ENCODE results near the gene HBG1. TPM values are rescaled to one million over a fixed set of nuclear protein-coding genes. Genes with fewer than 3 reads are reported as not detected.

HBG1 gene
- total RNA-seq, 2 donors from 2014 or later = 5.7 TPM; not detected in 1

GRCh38 chr11:5247472-5248192, 2.0 kb downstream of the HBG1 start:
- Histone ChIP-seq H3K9me3 (no peaks in the 10 kb centered on the region), H3K27ac (no peak overlapping the region), H3K9ac (ENCODE audit: low read depth in 2 of 2, low read length in 2 of 2) (no peak overlapping the region), H3K27me3 (no peaks in the 10 kb centered on the region), H3K36me3 (no peaks in the 10 kb centered on the region), H3K4me1 (no peaks in the 10 kb centered on the region), H3K4me3 (no peak overlapping the region)
- TF ChIP-seq, protein P1, sequence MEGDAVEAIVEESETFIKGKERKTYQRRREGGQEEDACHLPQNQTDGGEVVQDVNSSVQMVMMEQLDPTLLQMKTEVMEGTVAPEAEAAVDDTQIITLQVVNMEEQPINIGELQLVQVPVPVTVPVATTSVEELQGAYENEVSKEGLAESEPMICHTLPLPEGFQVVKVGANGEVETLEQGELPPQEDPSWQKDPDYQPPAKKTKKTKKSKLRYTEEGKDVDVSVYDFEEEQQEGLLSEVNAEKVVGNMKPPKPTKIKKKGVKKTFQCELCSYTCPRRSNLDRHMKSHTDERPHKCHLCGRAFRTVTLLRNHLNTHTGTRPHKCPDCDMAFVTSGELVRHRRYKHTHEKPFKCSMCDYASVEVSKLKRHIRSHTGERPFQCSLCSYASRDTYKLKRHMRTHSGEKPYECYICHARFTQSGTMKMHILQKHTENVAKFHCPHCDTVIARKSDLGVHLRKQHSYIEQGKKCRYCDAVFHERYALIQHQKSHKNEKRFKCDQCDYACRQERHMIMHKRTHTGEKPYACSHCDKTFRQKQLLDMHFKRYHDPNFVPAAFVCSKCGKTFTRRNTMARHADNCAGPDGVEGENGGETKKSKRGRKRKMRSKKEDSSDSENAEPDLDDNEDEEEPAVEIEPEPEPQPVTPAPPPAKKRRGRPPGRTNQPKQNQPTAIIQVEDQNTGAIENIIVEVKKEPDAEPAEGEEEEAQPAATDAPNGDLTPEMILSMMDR (IDR thresholded peaks at IDR 0.05) = no peak
- intact Hi-C loops (cut with DNase I) = no loop called here
- DNase-seq = no peak

- Histone ChIP-seq H3K4me1 (no peaks in the 10 kb centered on the region), H3K27ac (no peak overlapping the region), H3K9ac (ENCODE audit: low read depth in 2 of 2, low read length in 2 of 2) (no peak overlapping the region), H3K36me3 (no peaks in the 10 kb centered on the region), H3K27me3 (no peaks in the 10 kb centered on the region), H3K4me3 (no peak overlapping the region), H3K9me3 (no peaks in the 10 kb centered on the region)
- DNase-seq = no peak
- intact Hi-C loops (cut with DNase I) = no loop called here
- TF ChIP-seq, protein P1 (IDR thresholded peaks at IDR 0.05) = no peak
Observed at GRCh38 chr11:5246772-5247471, 2.7 kb downstream of the HBG1 start.

- Histone ChIP-seq H3K4me3 (no peak overlapping the region), H3K9ac (ENCODE audit: low read depth in 2 of 2, low read length in 2 of 2) (no peak overlapping the region), H3K27me3 (no peaks in the 10 kb centered on the region), H3K36me3 (no peaks in the 10 kb centered on the region), H3K27ac (no peak overlapping the region), H3K4me1 (no peaks in the 10 kb centered on the region), H3K9me3 (no peaks in the 10 kb centered on the region)
- no peak for DNase-seq
- intact Hi-C loops (cut with DNase I) = no loop called here
- TF ChIP-seq, protein P1 (IDR thresholded peaks at IDR 0.05) = no peak
Observed at GRCh38 chr11:5245155-5245554, 4.5 kb downstream of the HBG1 start.

GRCh38 chr11:5243816-5244180, 5.9 kb downstream of the HBG1 start:
- intact Hi-C loops (cut with DNase I) = no loop called here
- DNase-seq = no peak
- no peaks in the 10 kb centered on the region for H3K4me1 ChIP-seq
- TF ChIP-seq, protein P1 (IDR thresholded peaks at IDR 0.05) = no peak
- H3K36me3 ChIP-seq = no peaks in the 10 kb centered on the region
- no peak overlapping the region for H3K4me3 ChIP-seq
- H3K27me3 ChIP-seq = no peaks in the 10 kb centered on the region
- H3K9ac ChIP-seq (ENCODE audit: low read depth in 2 of 2, low read length in 2 of 2) = no peak overlapping the region
- H3K9me3 ChIP-seq = no peaks in the 10 kb centered on the region
- H3K27ac ChIP-seq = no peak overlapping the region

DNA sequence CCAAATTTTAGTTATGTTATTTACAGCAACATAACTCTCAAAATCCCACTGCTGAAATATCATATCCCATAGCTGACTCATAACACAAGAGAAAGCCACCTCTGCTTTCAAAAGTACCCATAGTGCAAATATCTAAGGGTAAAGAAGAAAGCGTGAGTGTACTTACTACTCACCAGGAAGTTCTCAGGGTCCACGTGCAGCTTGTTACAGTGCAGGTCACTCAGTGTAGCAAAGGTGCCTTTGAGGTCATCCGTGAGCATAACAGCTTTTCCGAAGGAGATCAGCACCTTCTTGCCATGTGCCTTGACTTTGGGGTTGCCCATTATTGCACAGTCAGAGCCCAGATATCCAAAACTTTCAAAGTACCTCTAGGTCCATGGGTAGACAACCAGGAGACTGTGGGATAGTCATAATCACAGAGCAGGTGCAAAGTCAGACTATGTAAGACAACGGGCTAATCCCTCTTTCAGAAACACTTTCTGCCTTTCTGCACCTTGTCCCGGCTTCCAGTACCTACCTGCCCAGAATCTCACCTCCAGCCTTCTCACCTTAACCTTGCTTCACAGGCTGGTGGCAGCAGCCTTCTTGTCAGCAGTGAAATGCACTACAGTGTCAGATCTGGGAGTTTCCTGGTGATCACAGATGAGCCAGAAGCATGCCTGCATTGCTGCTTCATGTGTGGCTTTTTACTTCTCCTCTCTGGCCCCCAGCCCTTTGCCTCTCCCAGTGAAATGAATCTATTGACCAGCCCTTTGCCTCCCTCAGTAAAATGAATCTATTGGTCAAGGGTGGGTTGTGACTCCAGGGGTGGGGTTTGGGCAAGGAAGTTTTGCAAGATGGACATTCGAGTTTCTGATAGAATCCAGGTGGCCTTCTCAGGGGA, 6.5 kb downstream of the HBG1 start:
- Histone ChIP-seq H3K27me3 (no peaks in the 10 kb centered on the region), H3K27ac (no peak overlapping the region), H3K36me3 (no peaks in the 10 kb centered on the region), H3K9me3 (no peaks in the 10 kb centered on the region), H3K9ac (ENCODE audit: low read depth in 2 of 2, low read length in 2 of 2) (no peak overlapping the region), H3K4me3 (no peak overlapping the region), H3K4me1 (no peaks in the 10 kb centered on the region)
- intact Hi-C loops (cut with DNase I) = no loop called here
- TF ChIP-seq, protein P1 (IDR thresholded peaks at IDR 0.05) = no peak
- DNase-seq = no peak

All from colonic mucosa (tissue), 4 donors.